GM12892 (cell line): ENCODE measurements around the gene ARID1B.
A peak's percentile ranks its signal among the peaks of the same experiment; 100 is the strongest.

Experiments
- DNase-seq: peaks from one replicate; pipeline ENCODE4 v3.0.0; 2011; ENCODE audit not compliant: insufficient read length
- FAIRE-seq: peaks from 2 replicates; lab custom pipeline; 2011; peaks lifted over from hg19 to GRCh38; lab: Jason Lieb, UNC
- POLR2A ChIP-seq: IDR thresholded peaks from 2 replicates; pipeline ENCODE4 v1.6.1; 2011; ENCODE audit warnings: low read depth, low read length, control low read depth
- POLR2AphosphoS5 ChIP-seq: IDR thresholded peaks from 2 replicates; pipeline ENCODE4 v1.6.1; 2011; ENCODE audit warnings: low read depth, low read length, control low read depth
- TAF1 ChIP-seq: IDR thresholded peaks from 2 replicates; pipeline ENCODE4 v1.6.1; 2011; ENCODE audit warnings: low read depth, mild to moderate bottlenecking, control low read depth, low read length, borderline replicate concordance

The ARID1B gene

GRCh38 chr6:157216570-157216969 is 439.4 kb downstream of the ARID1B start:
- FAIRE-seq = no peak
- TF ChIP-seq POLR2AphosphoS5 (no peak), POLR2A (no peak), TAF1 (no peak)
- no peak for DNase-seq

- no peak for DNase-seq
- TF ChIP-seq POLR2A (no peak), POLR2AphosphoS5 (no peak), TAF1 (no peak)
- no peak for FAIRE-seq
Measured at GRCh38 chr6:157217198-157217893, 440.2 kb downstream of the ARID1B start.

- FAIRE-seq (no peak), DNase-seq (no peak)
- TF ChIP-seq POLR2AphosphoS5 (no peak), TAF1 (no peak), POLR2A (no peak)
Measured at GRCh38 chr6:157217894-157218370, 440.8 kb downstream of the ARID1B start.

GRCh38 chr6:157218371-157219198 is 441.4 kb downstream of the ARID1B start:
- no peak for DNase-seq
- no peak for TF ChIP-seq POLR2AphosphoS5
- no peak for TF ChIP-seq POLR2A
- TF ChIP-seq TAF1 = no peak
- no peak for FAIRE-seq

- TF ChIP-seq POLR2A (no peak), POLR2AphosphoS5 (no peak), TAF1 (no peak)
- no peak for FAIRE-seq
- no peak for DNase-seq
Measured at GRCh38 chr6:157219201-157220200, 442.3 kb downstream of the ARID1B start.

- TF ChIP-seq TAF1 = no peak
- no peak for TF ChIP-seq POLR2AphosphoS5
- TF ChIP-seq POLR2A = no peak
- DNase-seq (no peak), FAIRE-seq (no peak)
Measured at GRCh38 chr6:157220485-157220884, 443.3 kb downstream of the ARID1B start.

GRCh38 chr6:157221049-157221816 is 444.1 kb downstream of the ARID1B start:
- FAIRE-seq (peak; percentile 91), DNase-seq (peak; percentile 76)
- TF ChIP-seq POLR2AphosphoS5 (peak; percentile 53; the same call in 1 of the 2 replicates), POLR2A (no peak), TAF1 (no peak)

- FAIRE-seq (no peak), DNase-seq (no peak)
- TF ChIP-seq POLR2AphosphoS5 = no peak
- TF ChIP-seq POLR2A = no peak
- TF ChIP-seq TAF1 = no peak
Measured at GRCh38 chr6:157221817-157222175, 444.6 kb downstream of the ARID1B start.

- no peak for DNase-seq
- no peak for TF ChIP-seq TAF1
- TF ChIP-seq POLR2AphosphoS5 = no peak
- no peak for TF ChIP-seq POLR2A
- FAIRE-seq = no peak
Measured at GRCh38 chr6:157222201-157222981, 445.2 kb downstream of the ARID1B start.
